ENCODE results near the gene TMA7B. TPM values are rescaled to one million over a fixed set of nuclear protein-coding genes. Genes with fewer than 3 reads are reported as not detected.

Gene TMA7B
- total RNA-seq, 2 experiments from 2014 or later, result 0.86 to 1.1 TPM

DNA sequence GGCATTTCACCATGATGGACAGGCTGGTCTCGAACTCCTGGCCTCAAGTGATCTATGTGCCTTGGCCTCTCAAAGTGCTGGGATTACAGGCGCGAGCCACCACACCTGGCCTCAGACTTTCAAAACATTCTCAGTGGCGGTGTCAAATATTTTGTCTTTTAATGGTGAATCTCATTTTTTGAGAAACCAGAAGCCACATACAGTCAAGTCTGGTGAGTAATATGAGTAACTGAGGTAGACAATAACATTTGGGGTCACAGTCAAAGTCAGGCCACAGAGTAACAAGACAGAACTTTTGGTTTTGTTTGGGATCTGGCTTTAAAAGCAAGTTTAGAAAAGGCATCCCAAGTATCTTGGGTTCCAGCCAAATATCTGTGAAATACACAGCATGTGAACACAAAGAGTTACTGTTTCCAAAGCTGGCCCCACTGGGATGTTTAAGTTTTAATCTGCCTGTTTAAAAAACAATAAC is 5.6 kb upstream of the TMA7B start:
- Mint-ChIP-seq H3K27me3 (no peaks in the 10 kb centered on the region), H3K27ac (peak overlapping the region; percentile 15), H3K9me3 (no peaks in the 10 kb centered on the region), H3K4me3 (no peak overlapping the region), H3K4me1 (ENCODE audit: low read depth) (peaks cover 86% of the 10 kb centered on the region), H3K36me3 (peaks cover 47% of the 10 kb centered on the region)
- intact Hi-C loops (cut with micrococcal nuclease), result loop anchor here (1.0 kb wide), 1 partner anchor 11 kb away; no protein-coding TSS in a partner anchor
- peak; percentile 57 for DNase-seq
- ChIA-PET POLR2A (no interaction called here), CTCF (interaction anchor here (1.7 to 5.8 kb wide), 2 partner anchors 21 to 70 kb away, joined by 4 to 37 read pairs; no protein-coding TSS in a partner anchor)

GRCh38 chr22:39955675-39956074 is 4.5 kb upstream of the TMA7B start:
- no peak overlapping the region for H3K27ac Mint-ChIP-seq
- ChIA-PET POLR2A (interaction anchor here (0.6 kb wide), 1 partner anchor 807 kb away, joined by 4 read pairs; no protein-coding TSS in a partner anchor), CTCF (interaction anchor here (1.7 kb wide), 1 partner anchor 69 kb away, joined by 4 read pairs; no protein-coding TSS in a partner anchor)
- H3K4me3 Mint-ChIP-seq, result no peak overlapping the region
- peaks cover 50% of the 10 kb centered on the region for H3K36me3 Mint-ChIP-seq
- H3K9me3 Mint-ChIP-seq, result no peaks in the 10 kb centered on the region
- peaks cover 86% of the 10 kb centered on the region for H3K4me1 Mint-ChIP-seq (ENCODE audit: low read depth)
- intact Hi-C loops (cut with micrococcal nuclease), result no loop called here
- no peaks in the 10 kb centered on the region for H3K27me3 Mint-ChIP-seq
- DNase-seq, result no peak

DNA sequence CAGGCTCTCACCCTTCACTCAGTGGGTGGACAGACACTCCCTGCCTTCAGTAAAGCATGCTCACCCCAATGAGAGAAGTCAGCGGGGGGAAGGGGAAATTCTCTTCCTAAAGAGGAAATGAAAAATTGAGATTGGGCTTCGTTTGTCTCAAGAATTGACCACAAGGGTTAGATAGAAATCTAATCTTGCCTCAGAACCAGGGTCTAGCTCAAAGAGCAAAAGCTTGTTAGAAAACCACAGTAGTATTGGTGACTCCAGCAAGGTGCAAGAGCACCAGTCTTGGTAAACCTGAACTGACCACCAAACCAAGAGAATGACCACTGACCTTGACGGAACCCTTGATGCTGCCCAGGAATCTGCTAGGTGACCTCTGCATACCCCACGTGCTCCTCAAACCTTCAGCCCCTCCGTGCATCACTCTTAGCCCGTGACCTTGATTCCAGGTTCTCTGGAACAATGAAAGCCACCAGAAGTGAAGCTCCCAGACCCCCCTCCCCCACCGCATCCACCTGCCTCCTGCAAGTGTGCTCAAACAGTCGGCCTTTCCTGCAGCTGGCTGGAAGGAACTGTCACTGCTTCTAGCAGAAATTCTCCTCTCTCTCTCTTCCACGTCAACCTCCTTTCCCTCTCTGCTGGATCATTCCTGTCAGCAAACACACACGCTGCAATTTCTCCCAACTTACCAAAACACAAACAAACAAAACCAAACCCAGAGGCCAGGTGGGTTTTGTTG is 3.1 kb upstream of the TMA7B start:
- CTCF ChIA-PET, result no interaction called here
- no peaks in the 10 kb centered on the region for H3K27me3 Mint-ChIP-seq
- H3K36me3 Mint-ChIP-seq, result peaks cover 50% of the 10 kb centered on the region
- DNase-seq, result no peak
- POLR2A ChIA-PET, result interaction anchor here (0.6 kb wide), 1 partner anchor 445 kb away, joined by 6 read pairs; no protein-coding TSS in a partner anchor
- H3K9me3 Mint-ChIP-seq, result no peaks in the 10 kb centered on the region
- H3K4me1 Mint-ChIP-seq (ENCODE audit: low read depth), result peaks cover 84% of the 10 kb centered on the region
- peak overlapping the region; percentile 2 for H3K27ac Mint-ChIP-seq
- no peak overlapping the region for H3K4me3 Mint-ChIP-seq
- intact Hi-C loops (cut with micrococcal nuclease), result no loop called here

DNA sequence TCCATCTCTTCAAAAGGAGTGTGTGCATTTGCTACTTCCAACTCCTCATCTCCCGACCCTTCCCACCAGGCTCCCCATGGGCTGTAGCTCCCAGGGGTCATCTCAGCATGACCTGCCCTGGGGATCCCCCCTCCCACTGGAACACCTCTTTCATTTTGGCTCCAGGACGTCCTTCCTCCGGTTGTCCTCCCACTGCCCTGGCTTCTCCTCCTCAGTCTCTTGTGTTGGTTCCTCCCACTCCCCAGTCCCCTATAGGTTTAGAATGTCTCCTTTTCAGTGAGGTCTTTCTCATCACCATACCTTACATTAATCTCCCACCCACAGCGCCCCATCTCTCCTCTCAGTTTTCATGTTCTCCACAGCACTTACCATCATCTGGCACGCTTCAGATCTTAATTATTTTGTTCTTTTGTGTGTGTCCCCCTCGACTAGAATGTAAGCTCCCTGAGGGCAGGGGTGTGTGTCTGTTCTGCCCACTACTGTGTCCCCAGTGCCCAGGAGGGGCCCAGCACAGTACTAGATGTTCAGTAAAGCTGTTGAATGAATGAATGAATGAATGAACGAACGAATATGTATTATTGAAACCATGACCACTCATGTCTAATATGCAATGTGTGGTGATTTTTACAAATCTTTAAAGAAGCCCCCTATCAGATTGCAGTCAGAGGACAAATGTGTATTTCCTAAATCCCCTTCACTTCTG is 2.0 kb upstream of the TMA7B start:
- CTCF ChIA-PET, result no interaction called here
- Mint-ChIP-seq H3K9me3 (no peaks in the 10 kb centered on the region), H3K27ac (no peak overlapping the region), H3K36me3 (peaks cover 54% of the 10 kb centered on the region), H3K4me3 (no peak overlapping the region), H3K27me3 (no peaks in the 10 kb centered on the region), H3K4me1 (ENCODE audit: low read depth) (peaks cover 76% of the 10 kb centered on the region)
- DNase-seq, result no peak
- intact Hi-C loops (cut with micrococcal nuclease), result no loop called here
- POLR2A ChIA-PET, result no interaction called here

DNA sequence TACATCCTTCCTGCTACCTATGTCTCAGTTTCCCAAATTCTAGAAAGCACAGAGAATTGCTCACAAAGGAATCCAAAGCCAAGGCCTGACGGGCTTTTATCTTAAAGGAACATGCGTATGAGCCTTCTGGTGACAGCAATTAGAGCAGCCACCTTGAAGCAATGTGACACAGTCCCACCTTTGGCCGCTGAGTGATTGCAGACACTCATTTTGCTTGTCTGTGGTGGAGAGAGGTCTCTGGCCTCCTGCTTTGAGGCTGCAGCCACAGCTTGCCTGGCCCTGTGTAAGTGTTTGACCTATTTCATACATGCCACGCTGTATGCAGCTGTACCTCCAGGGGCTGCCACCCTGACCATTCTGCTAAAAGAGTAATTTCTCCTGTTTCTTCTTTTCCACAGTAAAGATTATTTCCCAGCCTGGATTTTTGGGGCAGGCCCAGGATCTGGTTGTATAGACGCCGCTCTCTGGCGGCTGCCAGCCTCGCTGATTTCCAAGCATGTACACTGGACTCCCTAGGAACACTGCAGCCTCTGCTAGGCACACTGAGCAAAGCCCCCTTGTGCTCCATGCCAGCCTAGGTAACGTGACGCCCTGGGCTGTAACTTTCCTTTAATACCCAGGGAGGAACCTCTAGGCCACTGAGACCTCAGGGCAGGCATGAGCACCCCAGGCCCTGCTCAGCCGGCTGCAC is 1.1 kb upstream of the TMA7B start:
- Mint-ChIP-seq H3K4me1 (ENCODE audit: low read depth) (peaks cover 71% of the 10 kb centered on the region), H3K9me3 (no peaks in the 10 kb centered on the region), H3K27ac (no peak overlapping the region), H3K36me3 (peaks cover 53% of the 10 kb centered on the region), H3K4me3 (no peak overlapping the region), H3K27me3 (no peaks in the 10 kb centered on the region)
- intact Hi-C loops (cut with micrococcal nuclease), result no loop called here
- peak; percentile 40 for DNase-seq
- ChIA-PET POLR2A (interaction anchor here (0.8 to 1.2 kb wide), 2 partner anchors 33 to 81 kb away, joined by 3 to 4 read pairs; no protein-coding TSS in a partner anchor), CTCF (interaction anchor here (1.8 kb wide), 1 partner anchor 65 kb away, joined by 6 read pairs; no protein-coding TSS in a partner anchor)

DNA sequence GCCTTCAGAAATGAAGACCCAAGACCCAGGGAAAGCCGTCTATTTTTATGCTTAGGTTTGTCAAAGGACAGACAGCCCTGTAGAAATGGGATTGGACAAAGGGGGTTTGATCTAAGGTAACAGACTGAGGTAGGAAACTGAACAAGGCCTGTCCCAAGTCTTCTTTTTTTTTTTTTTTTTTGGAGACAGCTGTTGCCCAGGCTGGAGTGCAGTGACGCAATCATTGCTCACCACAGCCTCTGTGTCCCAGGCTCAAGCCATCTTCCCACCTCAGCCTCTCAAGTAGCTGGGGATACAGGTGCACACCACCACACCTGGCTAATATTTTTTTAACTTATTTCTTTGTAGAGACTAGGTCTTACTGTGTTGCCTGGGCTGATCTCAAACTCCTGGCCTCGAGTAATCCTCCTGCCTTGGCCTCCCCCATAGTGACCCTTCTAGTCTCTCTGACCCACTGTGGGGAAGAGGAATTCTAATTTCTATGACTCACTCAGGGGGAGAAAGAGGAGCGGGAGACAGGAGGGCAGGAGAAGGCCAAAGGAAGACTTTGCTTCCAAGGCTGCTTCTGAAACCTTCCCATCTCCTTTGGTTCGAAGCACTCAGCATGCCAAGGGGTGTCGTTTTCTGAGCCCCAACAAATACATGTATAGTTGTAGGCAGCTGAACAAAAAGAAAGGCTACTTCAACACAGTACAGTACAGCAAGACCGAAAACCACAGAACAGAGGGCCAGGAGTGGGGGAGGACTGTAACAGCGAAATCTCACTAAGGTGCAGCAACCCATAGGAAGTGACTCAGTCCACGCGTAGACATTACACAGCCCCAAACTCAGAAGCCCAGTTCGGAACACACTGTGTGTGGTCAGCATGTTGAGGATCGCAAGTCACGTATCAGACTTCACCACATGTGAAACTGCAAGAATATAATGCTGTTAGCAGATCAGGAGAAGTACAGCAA is 872 bp downstream of the TMA7B start:
- ChIA-PET POLR2A (interaction anchor here (0.9 to 1.0 kb wide), 2 partner anchors 37 to 83 kb away, joined by 3 to 4 read pairs; no protein-coding TSS in a partner anchor), CTCF (interaction anchor here (0.5 to 1.4 kb wide), 3 partner anchors 28 to 64 kb away, joined by 3 to 6 read pairs (median 3); no protein-coding TSS in a partner anchor)
- no peaks in the 10 kb centered on the region for H3K27me3 Mint-ChIP-seq
- DNase-seq, result peak; percentile 90
- intact Hi-C loops (cut with micrococcal nuclease), result loop anchor here (1.0 to 5.0 kb wide), 5 partner anchors 10 to 296 kb away; no protein-coding TSS in a partner anchor
- peak overlapping the region; percentile 80 for H3K27ac Mint-ChIP-seq
- H3K4me3 Mint-ChIP-seq, result peak overlapping the region; percentile 28
- no peaks in the 10 kb centered on the region for H3K9me3 Mint-ChIP-seq
- H3K36me3 Mint-ChIP-seq, result peaks cover 62% of the 10 kb centered on the region
- H3K4me1 Mint-ChIP-seq (ENCODE audit: low read depth), result peaks cover 60% of the 10 kb centered on the region

DNA sequence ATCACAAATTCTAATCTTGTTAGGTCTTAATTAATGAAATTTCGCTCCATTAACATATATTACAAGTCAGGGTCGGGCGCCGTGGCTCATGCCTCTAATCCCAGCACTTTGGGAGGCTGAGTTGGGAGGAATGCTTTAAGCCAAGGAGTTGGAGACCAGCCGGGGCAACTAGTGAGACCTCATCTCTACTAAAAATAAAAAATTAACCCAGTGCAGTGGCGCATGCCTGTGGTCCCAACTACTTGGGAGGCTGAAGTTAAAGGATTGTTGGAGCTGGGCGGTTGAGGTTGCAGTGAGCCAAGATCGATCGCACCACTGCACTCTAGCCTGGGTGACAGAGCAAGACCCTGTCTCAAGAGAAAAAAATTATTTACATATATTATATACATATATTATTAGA is 1.9 kb downstream of the TMA7B start:
- Mint-ChIP-seq H3K36me3 (peaks cover 62% of the 10 kb centered on the region), H3K27ac (peak overlapping the region; percentile 80), H3K4me1 (ENCODE audit: low read depth) (peaks cover 57% of the 10 kb centered on the region), H3K9me3 (no peaks in the 10 kb centered on the region), H3K27me3 (no peaks in the 10 kb centered on the region), H3K4me3 (no peak overlapping the region)
- DNase-seq, result no peak
- POLR2A ChIA-PET, result no interaction called here
- CTCF ChIA-PET, result interaction anchor here (0.9 to 1.4 kb wide), 2 partner anchors 29 to 63 kb away, joined by 3 to 6 read pairs; no protein-coding TSS in a partner anchor
- intact Hi-C loops (cut with micrococcal nuclease), result loop anchor here (5.0 kb wide), 1 partner anchor 295 kb away; no protein-coding TSS in a partner anchor

GRCh38 chr22:39965748-39966147 is 5.6 kb downstream of the TMA7B start:
- Mint-ChIP-seq H3K4me1 (ENCODE audit: low read depth) (peaks cover 22% of the 10 kb centered on the region), H3K27me3 (no peaks in the 10 kb centered on the region), H3K4me3 (no peak overlapping the region), H3K27ac (peak overlapping the region; percentile 65), H3K36me3 (peaks cover 48% of the 10 kb centered on the region), H3K9me3 (no peaks in the 10 kb centered on the region)
- intact Hi-C loops (cut with micrococcal nuclease), result no loop called here
- ChIA-PET CTCF (interaction anchor here (1.3 kb wide), 1 partner anchor 431 kb away, joined by 3 read pairs; no protein-coding TSS in a partner anchor), POLR2A (no interaction called here)
- no peak for DNase-seq

- peaks cover 17% of the 10 kb centered on the region for H3K4me1 Mint-ChIP-seq (ENCODE audit: low read depth)
- intact Hi-C loops (cut with micrococcal nuclease), result no loop called here
- no peak overlapping the region for H3K4me3 Mint-ChIP-seq
- no peak for DNase-seq
- H3K27ac Mint-ChIP-seq, result no peak overlapping the region
- ChIA-PET POLR2A (interaction anchor here (0.6 kb wide), 1 partner anchor 12 kb away, joined by 3 read pairs; no protein-coding TSS in a partner anchor), CTCF (interaction anchor here (1.3 kb wide), 1 partner anchor 432 kb away, joined by 3 read pairs; no protein-coding TSS in a partner anchor)
- peaks cover 45% of the 10 kb centered on the region for H3K36me3 Mint-ChIP-seq
- H3K9me3 Mint-ChIP-seq, result no peaks in the 10 kb centered on the region
- H3K27me3 Mint-ChIP-seq, result no peaks in the 10 kb centered on the region
Observed at GRCh38 chr22:39966470-39966869, 6.3 kb downstream of the TMA7B start.

DNA sequence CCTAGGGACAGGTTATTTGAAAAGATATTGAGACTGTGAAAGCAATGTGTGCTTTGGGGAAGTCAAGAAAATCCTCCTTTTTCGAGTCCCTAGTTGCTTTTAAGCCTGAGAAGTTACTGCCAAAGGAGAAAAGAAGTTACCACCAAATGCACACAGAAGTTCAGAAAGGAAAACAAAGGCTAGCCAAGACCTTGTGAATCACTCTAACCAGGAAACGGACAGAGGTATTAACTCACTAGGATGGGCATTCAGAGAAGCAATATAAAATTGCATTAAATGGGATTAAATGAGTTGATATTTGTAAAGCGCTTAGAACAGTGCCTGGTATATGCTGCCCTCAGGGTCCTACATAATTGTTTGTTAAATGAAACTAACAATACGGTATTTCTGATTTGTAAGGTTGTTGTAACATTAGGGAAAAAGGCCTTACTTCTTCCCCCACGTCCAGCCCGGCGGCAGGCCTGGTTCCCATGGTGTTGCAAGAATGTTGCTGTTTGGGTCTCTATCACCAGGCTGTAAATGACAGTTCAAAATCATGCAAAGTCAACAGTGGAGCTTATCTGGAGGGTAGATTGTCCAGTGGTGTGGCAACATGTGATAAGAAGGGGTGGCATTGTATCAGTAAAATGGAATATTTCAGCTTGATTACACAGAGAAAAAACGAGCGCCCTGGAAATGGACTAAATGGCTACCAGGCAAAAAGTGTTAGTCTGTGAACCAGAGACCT is 7.1 kb downstream of the TMA7B start:
- Mint-ChIP-seq H3K27ac (no peak overlapping the region), H3K4me3 (no peak overlapping the region), H3K4me1 (ENCODE audit: low read depth) (peaks cover 10% of the 10 kb centered on the region), H3K27me3 (no peaks in the 10 kb centered on the region), H3K9me3 (no peaks in the 10 kb centered on the region), H3K36me3 (peaks cover 45% of the 10 kb centered on the region)
- intact Hi-C loops (cut with micrococcal nuclease), result no loop called here
- no peak for DNase-seq
- POLR2A ChIA-PET, result no interaction called here
- CTCF ChIA-PET, result no interaction called here

Data from activated CD4-positive, alpha-beta memory T cell treated with anti-CD3 and anti-CD28 coated beads for 36 hours (primary cell).